Vagina (tissue), 2 donors: ENCODE results near the gene PPP1R2.

Source experiments
- POLR2A ChIP-seq, 2 donors: fragments of 450-650 bp; IDR thresholded peaks; one replicate each; pipeline ENCODE4 v1.6.1; 2017; ENCODE audit warnings: antibody characterized with exemption in 2 of 2, mild to moderate bottlenecking in 2 of 2, moderate library complexity in 2 of 2
- TF ChIP-seq, protein P1 (sequence below), 3 experiments: fragments of 450-650 bp in 2 of 3; fragments of 200-600 bp in 1 of 3; sonication (generic) in 1 of 3; IDR thresholded peaks; one replicate each; pipeline ENCODE4 v1.5.1; 2017 to 2019; ENCODE audit warnings: antibody characterized with exemption in 3 of 3, mild to moderate bottlenecking in 2 of 3, moderate library complexity in 2 of 3

DNA sequence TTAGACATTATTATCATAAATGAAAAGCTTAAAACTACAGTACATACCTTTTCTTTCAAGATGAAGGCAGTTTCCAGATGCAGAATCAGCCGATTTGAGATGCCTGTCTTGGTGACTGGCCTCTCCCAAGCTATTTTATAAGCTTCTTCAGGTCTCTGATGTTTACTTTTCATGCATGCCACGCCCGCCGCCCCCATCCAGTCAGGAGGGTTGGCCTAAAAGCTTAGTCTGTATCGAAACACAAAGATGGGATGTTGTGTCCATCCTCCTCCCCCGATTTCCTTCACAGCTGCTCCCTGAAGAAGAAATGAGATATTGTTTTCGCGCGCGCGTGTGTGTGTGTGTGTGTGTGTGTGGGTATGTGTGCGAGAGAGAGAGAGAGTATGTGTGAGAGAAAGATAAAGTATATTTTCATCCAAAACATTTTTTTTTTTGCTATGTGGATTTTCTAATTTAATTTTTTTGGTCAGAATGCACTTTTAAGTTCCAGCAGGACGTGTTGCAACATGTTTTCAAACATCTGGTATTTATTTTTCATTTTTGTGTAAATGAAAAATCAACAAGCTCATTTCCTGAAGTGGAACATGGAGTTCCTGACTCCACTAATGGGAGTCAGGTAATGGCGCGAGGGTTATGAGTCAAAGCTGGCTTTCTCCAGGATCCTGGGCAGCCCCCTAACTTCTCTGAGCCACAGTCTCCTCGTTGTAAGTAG is 40.9 kb upstream of the PPP1R2 start, which contains the start of gene APOD:
- TF ChIP-seq POLR2A (IDR thresholded peaks at IDR 0.05): no peak
- TF ChIP-seq, protein P1, sequence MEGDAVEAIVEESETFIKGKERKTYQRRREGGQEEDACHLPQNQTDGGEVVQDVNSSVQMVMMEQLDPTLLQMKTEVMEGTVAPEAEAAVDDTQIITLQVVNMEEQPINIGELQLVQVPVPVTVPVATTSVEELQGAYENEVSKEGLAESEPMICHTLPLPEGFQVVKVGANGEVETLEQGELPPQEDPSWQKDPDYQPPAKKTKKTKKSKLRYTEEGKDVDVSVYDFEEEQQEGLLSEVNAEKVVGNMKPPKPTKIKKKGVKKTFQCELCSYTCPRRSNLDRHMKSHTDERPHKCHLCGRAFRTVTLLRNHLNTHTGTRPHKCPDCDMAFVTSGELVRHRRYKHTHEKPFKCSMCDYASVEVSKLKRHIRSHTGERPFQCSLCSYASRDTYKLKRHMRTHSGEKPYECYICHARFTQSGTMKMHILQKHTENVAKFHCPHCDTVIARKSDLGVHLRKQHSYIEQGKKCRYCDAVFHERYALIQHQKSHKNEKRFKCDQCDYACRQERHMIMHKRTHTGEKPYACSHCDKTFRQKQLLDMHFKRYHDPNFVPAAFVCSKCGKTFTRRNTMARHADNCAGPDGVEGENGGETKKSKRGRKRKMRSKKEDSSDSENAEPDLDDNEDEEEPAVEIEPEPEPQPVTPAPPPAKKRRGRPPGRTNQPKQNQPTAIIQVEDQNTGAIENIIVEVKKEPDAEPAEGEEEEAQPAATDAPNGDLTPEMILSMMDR (IDR thresholded peaks at IDR 0.05): no peak
